HepG2 (cell line): ENCODE data around the gene TUBA4A. TPM values are rescaled to one million over a fixed set of nuclear protein-coding genes. Genes with fewer than 3 reads are reported as not detected.

Experiments
- ARID5B ChIP-seq: IDR thresholded peaks from 2 replicates; pipeline ENCODE4 v1.4.0; 2020; ENCODE audit warnings: mild to moderate bottlenecking, missing genetic modification reagents
- ATF7 ChIP-seq, 2 experiments: fragments of 450-650 bp in 1 of 2; sonication (generic) in 1 of 2; formaldehyde crosslinking in 1 of 2; IDR thresholded peaks; 2 replicates each; pipeline versions ENCODE4 v1.4.0 to v1.6.1; 2016 to 2020; ENCODE audit warnings: antibody characterized with exemption in 1 of 2, mild to moderate bottlenecking in 1 of 2, missing genetic modification reagents in 1 of 2
- BCL6 ChIP-seq: IDR thresholded peaks from 2 replicates; pipeline ENCODE4 v1.6.1; 2016; ENCODE audit warnings: missing genetic modification reagents, missing compliant biosample characterization
- HOXA3 ChIP-seq: sonication (generic); formaldehyde crosslinking; IDR thresholded peaks from 2 replicates; pipeline ENCODE4 v1.5.0; 2020; ENCODE audit warnings: missing genetic modification reagents
- KDM1A ChIP-seq: IDR thresholded peaks from 2 replicates; pipeline ENCODE4 v1.6.1; 2016; ENCODE audit warnings: missing compliant biosample characterization
- KDM3A ChIP-seq: IDR thresholded peaks from 2 replicates; pipeline ENCODE4 v1.6.1; 2018; ENCODE audit warnings: low read depth, missing compliant biosample characterization
- MTERF4 ChIP-seq: sonication (generic); formaldehyde crosslinking; IDR thresholded peaks from 2 replicates; pipeline ENCODE4 v1.8.0; 2023; ENCODE audit warnings: mild to moderate bottlenecking, missing genetic modification reagents
- NONO ChIP-seq, 2 experiments: fragments of 450-650 bp in 1 of 2; sonication (generic) in 1 of 2; formaldehyde crosslinking in 1 of 2; IDR thresholded peaks in 1 of 2; conservative IDR thresholded peaks in 1 of 2; 2 replicates each; pipeline versions ENCODE4 v1.6.1 to v1.8.0; 2017 to 2022; ENCODE audit warnings: mild to moderate bottlenecking in 1 of 2, missing genetic modification reagents in 1 of 2, moderate library complexity in 1 of 2
- PAF1 ChIP-seq: IDR thresholded peaks from 2 replicates; pipeline ENCODE4 v1.6.1; 2016; ENCODE audit warnings: missing genetic modification reagents, missing compliant biosample characterization
- RBAK ChIP-seq: sonication (generic); formaldehyde crosslinking; IDR thresholded peaks from 2 replicates; pipeline ENCODE4 v1.5.1; 2020; ENCODE audit warnings: mild to moderate bottlenecking, missing genetic modification reagents
- SOX13 ChIP-seq, 3 experiments: fragments of 450-650 bp in 1 of 3; sonication (generic) in 1 of 3; formaldehyde crosslinking in 1 of 3; IDR thresholded peaks in 2 of 3; conservative IDR thresholded peaks in 1 of 3; 2 replicates each; pipeline versions ENCODE4 v1.5.0 to v1.6.1; 2016 to 2020; ENCODE audit warnings: antibody characterized with exemption in 1 of 3, mild to moderate bottlenecking in 1 of 3, missing compliant biosample characterization in 1 of 3, missing genetic modification reagents in 1 of 3, moderate library complexity in 1 of 3
- XRCC5 ChIP-seq: fragments of 200-400 bp; formaldehyde crosslinking; optimal IDR thresholded peaks from 2 replicates; pipeline ENCODE3; 2017; ENCODE audit warnings: mild to moderate bottlenecking, low read length
- ZBTB4 ChIP-seq: sonication (generic); formaldehyde crosslinking; IDR thresholded peaks from 2 replicates; pipeline ENCODE4 v1.4.0; 2020; ENCODE audit warnings: missing genetic modification reagents, mild to moderate bottlenecking, borderline replicate concordance
- ZNF205 ChIP-seq: IDR thresholded peaks from 2 replicates; pipeline ENCODE4 v1.6.1; 2018; ENCODE audit warnings: missing biosample characterization, missing genetic modification reagents
- ZNF224 ChIP-seq: sonication (generic); formaldehyde crosslinking; IDR thresholded peaks from 2 replicates; pipeline ENCODE4 v1.5.0; 2020; ENCODE audit warnings: mild to moderate bottlenecking, missing genetic modification reagents
- ZNF549 ChIP-seq: sonication (generic); formaldehyde crosslinking; IDR thresholded peaks from 2 replicates; pipeline ENCODE4 v1.5.0; 2020; ENCODE audit warnings: missing genetic modification reagents
- ZNF570 ChIP-seq: sonication (generic); formaldehyde crosslinking; IDR thresholded peaks from 2 replicates; pipeline ENCODE4 v1.4.0; 2020; ENCODE audit warnings: mild to moderate bottlenecking, missing genetic modification reagents, borderline replicate concordance
- ZNF629 ChIP-seq: sonication (generic); formaldehyde crosslinking; conservative IDR thresholded peaks from 2 replicates; pipeline ENCODE4 v1.5.0; 2020; ENCODE audit warnings: missing genetic modification reagents
- polyA plus RNA-seq, 8 experiments: library from polyadenylated mRNA; depleted of rRNA in 3 of 8; stranded (reverse) in 7 of 8; unstranded in 1 of 8; fragments of >200 nt; fragmentation: Illumina TruSeq in 4 of 8; extraction: Trizol in 4 of 8; gene quantifications; 2 replicates each; pipeline versions ENCODE4 v1.2.1 to v1.2.3, GENCODE V29; 2011 to 2016; ENCODE audit warnings: low read depth in 4 of 8, missing spikeins in 1 of 8, mixed read lengths in 1 of 8; ENCODE audit not compliant: insufficient read depth in 1 of 8
- total RNA-seq, 5 experiments: library from RNA; depleted of rRNA; stranded (reverse); fragments of >200 nt; fragmentation: Illumina TruSeq; extraction: Trizol; gene quantifications; 2 replicates each; pipeline ENCODE4 v1.2.3, GENCODE V29; 2016; ENCODE audit warnings: low read depth in 1 of 5

TUBA4A gene
- total and polyA plus RNA-seq, 2 of the 13 experiments (the other 11 are each of a cell fraction or from before 2014, with no cell fraction given) = 1.3 to 12.7 TPM

GRCh38 chr2:219229305-219230058 is 24.2 kb downstream of the TUBA4A start, which contains the start of the genes ANKZF1 and ATG9A (continued):
- TF ChIP-seq ARID5B (CRISPR knock-in tag) (peak; percentile 29), ZNF224 (CRISPR knock-in tag) (peak; percentile 70; the same call in 1 of the 2 replicates), ZNF570 (CRISPR knock-in tag) (no peak), ATF7 (IDR thresholded peaks at IDR 0.05) (no peak), ATF7 (CRISPR knock-in tag; IDR thresholded peaks at IDR 0.05) (no peak), ZBTB4 (CRISPR knock-in tag) (no peak), ZNF549 (CRISPR knock-in tag) (no peak), MTERF4 (CRISPR knock-in tag) (peak; percentile 43; the same call in 1 of the 2 replicates), XRCC5 (peak; percentile 82), KDM1A (CRISPR knock-in tag) (no peak), SOX13 (IDR thresholded peaks at IDR 0.05) (no peak), SOX13 (CRISPR knock-in tag; conservative IDR thresholded peaks at IDR 0.05 in 1 of 2, IDR thresholded peaks at IDR 0.05 in 1 of 2) (peak in 1 of 2 experiments; percentile 26; a peak in 1 of 4 replicates), KDM3A (CRISPR knock-in tag) (0 out of 2 replicates have a peak, but pooled peaks have one; percentile 63), NONO (IDR thresholded peaks at IDR 0.05) (no peak), NONO (CRISPR knock-in tag; conservative IDR thresholded peaks at IDR 0.05) (no peak; the same call in 1 of the 2 replicates), PAF1 (CRISPR knock-in tag) (no peak), HOXA3 (CRISPR knock-in tag) (peak; percentile 80), RBAK (no peak), ZNF629 (CRISPR knock-in tag) (no peak), ZNF205 (CRISPR knock-in tag) (no peak), BCL6 (0 out of 2 replicates have a peak, but pooled peaks have one; percentile 12)
